Measurements from ENCODE around the gene PJA2.
"Not testable (repeated sequence)": the region's sequence is repeated elsewhere in the genome, so short reads cannot be mapped to it uniquely, and the experiment has no call there.

The PJA2 gene, protein sequence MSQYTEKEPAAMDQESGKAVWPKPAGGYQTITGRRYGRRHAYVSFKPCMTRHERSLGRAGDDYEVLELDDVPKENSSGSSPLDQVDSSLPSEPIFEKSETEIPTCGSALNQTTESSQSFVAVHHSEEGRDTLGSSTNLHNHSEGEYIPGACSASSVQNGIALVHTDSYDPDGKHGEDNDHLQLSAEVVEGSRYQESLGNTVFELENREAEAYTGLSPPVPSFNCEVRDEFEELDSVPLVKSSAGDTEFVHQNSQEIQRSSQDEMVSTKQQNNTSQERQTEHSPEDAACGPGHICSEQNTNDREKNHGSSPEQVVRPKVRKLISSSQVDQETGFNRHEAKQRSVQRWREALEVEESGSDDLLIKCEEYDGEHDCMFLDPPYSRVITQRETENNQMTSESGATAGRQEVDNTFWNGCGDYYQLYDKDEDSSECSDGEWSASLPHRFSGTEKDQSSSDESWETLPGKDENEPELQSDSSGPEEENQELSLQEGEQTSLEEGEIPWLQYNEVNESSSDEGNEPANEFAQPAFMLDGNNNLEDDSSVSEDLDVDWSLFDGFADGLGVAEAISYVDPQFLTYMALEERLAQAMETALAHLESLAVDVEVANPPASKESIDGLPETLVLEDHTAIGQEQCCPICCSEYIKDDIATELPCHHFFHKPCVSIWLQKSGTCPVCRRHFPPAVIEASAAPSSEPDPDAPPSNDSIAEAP

DNA sequence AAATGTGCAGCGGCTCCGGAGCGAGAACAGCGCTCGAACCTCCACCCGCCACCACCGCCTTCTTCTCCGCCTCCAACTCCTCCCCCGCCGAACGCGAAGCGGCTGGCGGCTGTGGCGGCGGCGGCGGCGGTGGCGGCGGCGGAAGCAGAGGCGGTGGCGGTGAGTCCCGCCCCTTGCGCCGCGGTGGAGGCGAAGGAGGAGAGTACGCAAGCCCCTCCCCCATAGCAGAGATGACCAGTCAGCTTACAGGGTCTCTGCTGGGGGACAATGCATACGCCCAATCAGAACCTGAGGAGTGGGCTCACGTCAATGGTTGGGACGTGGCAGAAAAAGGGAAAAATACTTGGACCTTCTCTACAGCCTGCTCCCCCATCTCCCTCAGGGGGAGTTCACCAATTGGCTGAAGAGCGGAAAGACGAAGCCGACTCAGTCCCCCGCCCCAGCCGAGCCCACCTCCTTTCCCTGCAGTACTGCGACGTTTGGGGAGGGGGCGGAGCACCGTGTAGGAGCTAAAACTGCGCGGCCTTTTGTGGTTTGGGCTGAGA is at the start of gene PJA2:
Gene PJA2 (minus strand): TSS at position 131 of the 545 bp plus-strand sequence. CDS start 26,541 bp downstream, outside the sequence.
- in situ Hi-C loops (cut with HindIII; ENCODE audit: low sequenced_read_pairs): loop anchor here (10.0 kb wide), 1 partner anchor 275 kb away; the partner anchor contains the start of gene MAN2A1

DNA sequence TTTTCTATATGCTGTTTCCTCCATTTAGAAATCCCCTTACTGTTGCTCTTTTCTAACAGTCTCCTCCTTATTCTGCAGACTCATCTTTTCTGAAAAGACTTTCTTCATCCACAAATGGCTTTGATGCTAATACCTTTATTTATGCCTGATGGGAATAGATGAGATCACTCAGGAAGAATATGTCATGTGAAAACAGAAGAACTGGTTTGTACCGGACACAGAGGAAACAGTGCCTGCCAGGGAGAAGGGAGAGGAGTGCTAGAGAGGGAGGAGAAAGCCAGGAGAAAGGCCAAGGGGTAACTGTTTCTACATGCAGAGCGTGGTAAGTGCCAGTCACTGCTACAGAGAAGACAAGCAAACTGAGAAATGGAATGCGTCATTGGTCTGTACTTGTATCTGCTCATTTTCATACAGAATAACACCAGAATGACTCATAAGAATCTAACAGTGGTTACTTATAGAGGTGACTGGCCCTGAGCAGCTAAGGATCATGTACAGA is 45.9 kb upstream of the PJA2 start:
- in situ Hi-C loops (cut with HindIII; ENCODE audit: low sequenced_read_pairs): no loop called here

DNA sequence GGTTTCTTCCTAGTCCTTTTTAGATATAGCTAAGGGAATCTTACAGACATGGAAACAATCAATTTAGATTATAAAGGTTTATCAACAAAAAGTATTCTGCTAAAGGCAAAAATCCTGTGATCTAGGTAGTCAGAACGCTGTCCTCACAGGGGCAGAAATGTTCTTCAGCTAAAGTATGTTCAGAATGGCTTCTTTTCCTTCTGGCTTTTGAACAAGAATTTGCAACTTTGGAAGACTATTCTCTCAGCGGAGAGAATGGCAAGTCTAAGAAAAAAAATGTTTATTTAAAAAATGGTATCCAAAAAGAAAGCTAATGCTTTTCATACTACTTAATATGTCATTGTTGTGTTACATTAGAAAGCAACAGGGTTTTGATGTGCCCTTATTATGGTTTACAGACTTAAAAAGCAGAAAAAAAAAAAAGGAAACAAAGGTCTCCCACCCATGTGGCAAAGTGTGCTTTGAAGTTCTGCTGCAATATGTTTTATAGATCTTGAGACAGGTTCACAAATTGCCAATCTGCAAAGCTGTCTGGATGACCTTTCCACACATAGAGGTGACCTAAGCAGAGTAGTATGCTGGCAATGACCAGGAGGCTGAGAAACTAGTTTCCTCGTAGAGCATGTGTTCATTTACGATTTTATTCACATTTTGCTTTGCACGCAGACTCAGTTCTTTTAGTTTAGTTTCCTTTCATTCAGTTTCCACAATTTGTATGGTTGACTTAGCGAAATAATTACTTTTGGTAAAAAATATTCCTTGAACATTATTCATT is 45.1 kb upstream of the PJA2 start:
- in situ Hi-C loops (cut with HindIII; ENCODE audit: low sequenced_read_pairs): no loop called here

DNA sequence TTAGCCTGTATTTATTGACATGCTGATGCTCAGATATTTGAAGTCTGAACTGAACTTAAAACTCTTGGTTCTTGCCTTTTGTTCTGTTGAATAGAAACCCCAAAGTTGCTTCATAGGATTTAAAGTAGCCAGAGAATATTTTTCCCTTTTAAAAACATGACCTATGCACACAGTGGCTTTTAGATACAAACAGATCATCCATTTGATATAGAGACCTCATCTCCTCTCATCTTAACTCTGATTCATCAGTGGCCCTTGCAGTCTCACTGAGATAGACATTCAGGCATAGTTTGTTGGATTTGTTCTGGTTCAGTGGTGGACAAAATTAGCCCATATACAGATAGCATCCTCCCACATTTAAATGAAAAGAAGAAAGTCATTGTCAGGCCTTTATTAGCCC is 43.5 kb upstream of the PJA2 start:
- in situ Hi-C loops (cut with HindIII; ENCODE audit: low sequenced_read_pairs): no loop called here

DNA sequence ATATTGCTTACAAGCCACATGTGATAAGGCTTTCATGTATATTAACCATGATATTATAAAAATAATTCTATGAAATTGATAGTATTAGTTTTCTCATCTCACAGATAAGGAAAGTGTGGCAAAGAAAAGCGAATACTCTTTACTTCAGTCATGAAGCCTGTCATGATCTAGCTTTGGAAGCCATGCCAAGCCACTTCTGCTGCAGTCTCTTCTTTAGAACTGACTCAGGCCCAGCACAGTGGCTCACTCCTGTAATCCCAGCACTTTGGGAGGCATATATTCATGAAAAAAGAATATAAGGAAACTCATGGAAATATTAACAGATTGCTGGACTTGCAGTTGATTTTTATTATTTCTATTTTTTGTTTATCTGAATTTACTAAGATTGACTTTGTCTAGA is 42.9 kb upstream of the PJA2 start:
- in situ Hi-C loops (cut with HindIII; ENCODE audit: low sequenced_read_pairs): no loop called here

DNA sequence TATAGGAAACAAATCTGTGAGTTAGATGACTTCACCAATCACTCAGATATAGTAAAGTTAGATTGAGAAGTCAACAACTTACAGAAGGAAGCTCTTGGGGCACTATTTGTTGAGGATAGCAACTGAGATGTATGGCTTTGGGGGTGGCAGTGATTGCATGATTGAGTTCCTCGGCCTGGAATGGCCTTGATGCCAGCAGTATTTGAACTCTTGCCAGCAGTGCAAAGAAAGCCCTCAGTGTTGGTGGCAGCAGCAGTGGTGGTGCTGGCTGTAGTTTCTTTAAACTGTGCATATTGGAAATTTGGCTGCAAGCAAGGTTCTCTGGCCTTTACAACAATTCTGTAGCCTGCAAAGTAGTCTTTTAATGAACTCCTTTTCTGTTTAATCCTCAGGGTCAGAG is 41.4 kb upstream of the PJA2 start:
- in situ Hi-C loops (cut with HindIII; ENCODE audit: low sequenced_read_pairs): no loop called here

DNA sequence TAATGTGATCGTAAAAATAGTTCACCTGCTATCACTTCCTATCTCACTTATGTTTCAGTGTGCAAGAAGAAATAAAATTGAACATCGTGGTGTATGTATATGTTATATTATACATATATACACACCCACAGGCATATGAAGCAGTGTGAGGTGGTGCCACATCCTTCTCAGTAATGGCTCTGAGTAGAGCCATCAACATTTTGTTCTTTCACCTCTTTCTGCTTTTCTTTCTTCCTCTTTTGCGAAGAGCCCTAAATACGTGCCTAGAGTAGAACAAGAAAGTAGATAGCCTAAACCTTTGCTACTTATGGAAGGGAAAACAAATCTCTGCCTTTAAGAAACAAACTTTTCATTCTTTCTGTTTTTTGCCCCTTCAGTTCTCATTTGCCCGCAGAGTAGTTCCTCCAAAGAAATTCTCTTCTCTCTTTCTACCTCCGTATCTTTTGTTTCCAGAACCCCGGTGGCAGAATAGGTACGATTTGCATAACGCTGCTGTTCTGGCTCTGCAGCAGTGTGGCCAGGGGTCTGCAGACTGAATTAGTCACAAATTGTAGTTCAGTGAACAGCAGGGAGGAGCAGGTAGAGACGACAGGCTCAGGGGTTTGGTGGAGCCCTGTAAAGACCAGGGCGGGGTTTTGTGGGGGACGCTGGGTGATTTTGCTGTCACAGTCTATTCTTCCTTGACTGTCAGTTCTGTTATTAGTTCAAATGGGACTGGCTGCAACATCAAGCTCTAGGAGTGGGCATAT is 40.5 kb upstream of the PJA2 start:
- in situ Hi-C loops (cut with HindIII; ENCODE audit: low sequenced_read_pairs): no loop called here

DNA sequence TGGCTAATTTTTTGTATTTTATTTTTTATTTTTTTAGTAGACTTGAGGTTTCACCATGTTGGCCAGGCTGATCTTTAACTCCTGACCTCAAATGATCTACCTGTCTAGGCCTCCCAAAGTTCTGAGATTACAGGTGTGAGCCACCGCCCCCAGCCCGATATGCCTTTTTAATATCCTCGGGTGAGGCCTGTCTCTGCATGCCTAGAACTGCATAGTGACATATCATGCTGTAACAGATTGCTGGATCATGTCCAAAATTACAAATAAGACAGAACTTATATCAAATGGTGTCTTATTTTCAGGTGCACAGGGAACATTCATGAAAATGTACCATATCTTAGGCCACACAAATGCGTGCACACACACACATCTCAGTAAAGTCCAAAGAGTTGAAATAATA is 39.1 kb upstream of the PJA2 start:
- in situ Hi-C loops (cut with HindIII; ENCODE audit: low sequenced_read_pairs): no loop called here

DNA sequence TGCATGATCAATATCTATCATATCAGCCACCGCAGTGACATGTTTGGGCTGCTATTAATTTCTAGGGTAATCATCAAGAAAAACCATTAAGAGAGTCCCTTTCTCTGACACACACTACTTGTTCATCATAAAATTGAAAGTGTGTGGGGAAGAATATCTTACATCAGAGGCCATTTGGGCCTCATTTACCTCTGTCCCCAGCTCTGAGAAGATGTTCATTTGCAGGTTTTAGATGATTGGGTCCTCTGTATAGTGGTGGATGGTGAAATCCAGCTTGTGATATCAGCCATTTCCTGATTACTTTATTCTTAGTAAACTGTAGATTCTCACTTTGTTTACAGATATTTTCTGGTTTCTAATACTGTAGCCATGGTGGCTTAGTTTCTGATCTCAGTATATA is 29.8 kb upstream of the PJA2 start:
- in situ Hi-C loops (cut with HindIII; ENCODE audit: low sequenced_read_pairs): no loop called here

DNA sequence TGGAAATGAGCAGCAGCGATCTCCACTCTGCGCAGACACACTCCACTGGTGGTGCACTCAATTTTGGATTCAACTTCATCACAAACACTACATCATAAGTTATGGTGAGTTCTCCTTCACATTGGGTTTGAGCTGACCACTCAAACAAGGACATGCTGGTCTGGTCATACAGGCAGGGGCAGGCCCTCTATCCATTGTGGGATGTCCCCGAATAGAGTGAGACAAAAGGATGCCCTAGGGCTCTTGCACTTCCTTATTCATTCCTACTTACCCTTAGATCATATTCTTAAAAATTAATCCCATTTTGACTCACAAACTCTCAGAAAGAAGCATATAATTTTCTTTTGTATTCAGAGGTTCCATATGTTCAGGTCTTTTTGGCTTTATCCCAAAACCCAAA is 16.3 kb upstream of the PJA2 start:
- in situ Hi-C loops (cut with HindIII; ENCODE audit: low sequenced_read_pairs): no loop called here

DNA sequence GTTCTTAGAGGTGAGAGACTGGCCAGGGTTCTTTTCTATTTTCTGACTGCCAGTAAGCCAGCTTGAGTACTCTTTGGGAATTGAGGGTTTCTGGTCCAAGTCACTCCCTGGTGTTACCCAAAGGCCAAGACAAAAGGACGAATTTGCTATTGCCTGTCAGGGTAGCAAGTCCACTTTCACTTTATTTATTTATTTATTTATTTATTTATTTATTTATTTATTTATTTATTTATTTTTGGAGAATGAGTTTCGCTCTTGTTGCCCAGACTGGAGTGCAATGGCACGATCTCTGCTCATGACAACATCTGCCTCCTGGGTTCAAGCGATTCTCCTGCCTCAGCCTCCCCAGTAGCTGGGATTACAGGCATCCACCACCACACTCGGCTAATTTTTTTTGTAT is 15.7 kb upstream of the PJA2 start:
- in situ Hi-C loops (cut with HindIII; ENCODE audit: low sequenced_read_pairs): not testable (repeated sequence)

DNA sequence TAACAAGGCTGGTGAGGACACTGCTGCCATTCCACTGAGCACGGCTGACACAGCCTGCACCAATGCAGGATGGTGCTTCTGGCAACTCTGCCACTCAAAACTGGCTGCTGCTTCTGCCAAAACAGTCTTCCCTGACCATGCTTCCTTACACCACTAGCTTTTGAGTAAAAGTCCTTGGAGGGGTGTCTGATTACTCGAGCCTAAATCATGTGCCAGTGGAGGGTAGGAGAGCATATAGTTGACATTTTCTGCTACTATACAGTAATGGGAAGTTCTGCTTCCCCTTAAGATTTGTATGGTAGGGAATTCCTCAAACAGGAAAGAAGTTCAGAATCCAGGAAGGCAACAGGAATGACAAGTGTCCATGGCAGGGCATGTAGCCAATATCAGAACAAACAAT is 12.2 kb upstream of the PJA2 start:
- in situ Hi-C loops (cut with HindIII; ENCODE audit: low sequenced_read_pairs): no loop called here

DNA sequence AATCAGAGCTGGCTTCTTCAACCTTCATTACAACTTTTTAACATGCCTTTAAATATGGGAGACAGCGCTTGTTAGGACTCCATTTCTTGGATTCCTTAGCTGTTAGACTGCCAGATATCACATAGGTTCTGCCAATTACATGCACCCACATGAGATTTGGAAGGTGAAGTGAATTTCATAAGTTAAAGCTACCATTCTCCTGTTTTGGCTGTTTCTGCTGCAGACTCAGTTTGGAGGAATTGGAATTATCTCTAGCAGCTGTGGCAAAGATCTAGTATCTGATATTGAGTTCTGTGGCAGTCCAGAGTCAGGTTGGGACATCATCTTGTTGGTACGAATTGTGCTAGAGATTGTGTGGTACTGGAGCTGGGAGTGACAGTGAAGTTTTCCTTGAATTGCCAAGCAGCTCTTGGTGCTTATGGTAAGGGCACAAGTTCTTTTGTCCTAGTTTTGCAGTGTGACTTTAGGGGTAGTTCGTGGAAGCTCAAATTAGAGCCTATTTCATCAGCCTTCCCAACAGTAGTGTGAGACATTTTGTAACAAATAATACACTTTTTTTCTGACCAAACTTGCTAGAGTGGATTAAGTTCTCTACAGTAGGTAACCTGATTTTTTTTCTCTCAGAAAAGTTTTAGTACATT is 9.1 kb upstream of the PJA2 start:
- in situ Hi-C loops (cut with HindIII; ENCODE audit: low sequenced_read_pairs): no loop called here

DNA sequence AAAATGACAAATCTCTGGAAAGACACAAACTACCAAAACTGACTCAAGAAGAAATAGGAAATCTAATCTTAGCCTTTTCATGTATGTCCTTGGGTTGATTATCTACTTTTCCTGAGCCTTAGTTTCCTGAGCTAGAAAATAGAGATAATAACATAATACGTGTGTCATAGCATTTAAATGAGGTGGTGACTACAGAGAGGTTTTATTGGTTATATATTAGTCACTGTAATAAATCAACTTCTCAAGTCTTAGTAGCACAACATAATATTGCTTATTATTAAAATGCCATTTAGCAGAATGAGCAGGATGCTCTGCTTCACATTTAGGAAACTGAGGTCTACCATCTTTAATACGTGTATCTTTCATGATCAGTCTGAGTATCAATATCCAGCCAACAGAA is 7.1 kb upstream of the PJA2 start:
- in situ Hi-C loops (cut with HindIII; ENCODE audit: low sequenced_read_pairs): no loop called here

DNA sequence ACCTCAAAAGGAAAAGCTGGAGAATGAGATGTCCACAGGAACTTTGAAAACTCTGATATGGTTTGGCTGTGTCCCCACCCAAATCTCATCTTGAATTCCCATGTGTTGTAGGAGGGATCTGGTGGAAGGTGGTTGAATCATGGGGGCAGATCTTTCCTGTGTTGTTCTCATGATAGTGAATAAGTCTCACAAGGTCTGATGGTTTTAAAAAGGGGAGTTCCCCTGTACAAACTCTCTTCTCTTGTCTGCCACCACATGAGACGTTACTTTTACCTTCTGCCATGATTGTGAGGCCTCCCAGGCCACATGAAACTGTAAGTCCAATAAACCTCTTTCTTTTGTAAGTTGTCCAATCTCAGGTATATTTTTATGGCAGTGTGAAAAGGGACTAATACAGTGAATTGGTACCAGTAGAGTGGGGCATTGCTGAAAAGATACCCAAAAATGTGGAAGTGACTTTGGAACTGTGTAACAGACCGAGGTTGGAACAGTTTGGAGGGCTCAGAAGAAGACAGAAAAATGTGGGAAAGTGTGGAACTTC is 4.2 kb upstream of the PJA2 start:
- in situ Hi-C loops (cut with HindIII; ENCODE audit: low sequenced_read_pairs): not testable (repeated sequence)

DNA sequence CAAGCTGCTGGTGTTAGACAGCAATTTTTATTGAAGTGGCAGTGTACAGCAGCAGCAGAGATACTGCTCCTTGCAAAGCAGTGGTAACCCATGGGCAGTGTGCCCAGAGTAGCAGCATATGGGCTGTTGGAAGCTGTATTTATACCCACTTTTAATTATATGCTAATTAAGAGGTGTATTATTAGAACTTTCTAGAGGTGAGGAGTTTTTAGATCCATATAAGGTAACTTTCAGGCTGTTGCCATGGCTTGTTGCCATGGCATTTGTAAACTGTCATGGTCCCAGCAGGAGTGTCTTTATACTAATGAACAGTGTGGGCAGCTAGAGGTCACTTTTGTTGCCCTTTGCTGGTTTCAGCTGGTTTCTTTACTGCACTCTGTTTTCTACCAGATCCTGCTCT is 3.7 kb upstream of the PJA2 start:
- in situ Hi-C loops (cut with HindIII; ENCODE audit: low sequenced_read_pairs): no loop called here

DNA sequence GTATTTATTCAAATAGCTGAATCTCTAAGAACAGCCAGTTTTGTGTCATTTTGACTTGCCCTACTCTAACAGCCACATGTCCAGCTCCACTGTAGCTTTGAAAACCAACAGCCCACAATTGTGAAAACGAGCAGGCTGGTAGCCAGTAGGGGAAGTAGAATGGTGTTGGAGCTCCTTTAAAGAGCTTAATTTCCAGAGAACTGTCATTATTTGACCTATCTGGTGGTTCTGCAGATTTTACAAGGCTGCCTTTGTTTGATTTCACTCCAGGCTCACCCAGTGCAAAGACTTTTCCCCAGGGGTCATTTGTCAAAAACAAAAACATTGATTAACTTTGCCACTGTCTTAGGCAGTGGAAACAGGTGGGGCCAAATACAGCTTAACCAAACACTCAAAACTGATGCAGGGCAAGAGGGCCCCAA is 3.2 kb upstream of the PJA2 start:
- in situ Hi-C loops (cut with HindIII; ENCODE audit: low sequenced_read_pairs): no loop called here

DNA sequence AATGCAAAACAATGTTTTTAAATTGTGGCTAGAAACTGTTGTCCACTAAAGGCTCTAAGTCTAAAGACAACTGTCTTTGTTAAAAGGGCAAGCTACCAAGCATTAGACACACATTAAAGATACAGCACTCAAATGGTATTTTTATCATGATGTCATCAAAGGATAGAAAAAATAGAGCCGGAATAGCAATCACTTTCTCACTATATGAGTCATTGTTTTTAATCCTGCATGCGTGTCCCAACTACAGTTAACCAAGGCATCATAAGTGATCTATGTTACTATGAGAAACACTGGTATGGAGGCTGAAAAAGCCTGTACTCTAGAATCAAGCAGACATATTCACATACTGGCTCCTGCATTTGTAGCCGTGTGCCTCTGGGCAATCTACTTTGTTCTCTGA is 1.9 kb upstream of the PJA2 start:
- in situ Hi-C loops (cut with HindIII; ENCODE audit: low sequenced_read_pairs): no loop called here

DNA sequence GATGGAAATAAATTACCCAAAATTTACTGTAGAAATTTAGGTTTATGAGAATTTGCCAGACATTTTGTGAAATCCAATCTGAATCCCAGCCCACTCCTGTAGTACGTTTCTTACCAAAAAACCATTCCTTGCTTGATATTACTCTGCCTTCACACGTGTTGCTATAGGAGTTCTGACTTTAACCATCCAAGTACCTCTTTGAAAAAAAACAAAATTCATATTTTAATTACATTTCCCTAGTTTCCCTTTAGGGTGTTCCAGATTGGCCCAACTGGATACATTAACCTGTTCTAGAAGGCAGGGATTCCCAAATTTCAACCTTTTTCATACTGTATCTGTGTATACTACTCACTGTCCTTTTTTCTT is 1.4 kb upstream of the PJA2 start:
- in situ Hi-C loops (cut with HindIII; ENCODE audit: low sequenced_read_pairs): no loop called here
